HG03196 (cell line): ENCODE measurements around the gene HOXC13.

Source experiments
- ATAC-seq: cut with Tn5 transposase; IDR thresholded peaks from one replicate; pipeline ENCODE4 v1.9.1; 2021; ENCODE audit not compliant: unreplicated experiment

Gene HOXC13

DNA sequence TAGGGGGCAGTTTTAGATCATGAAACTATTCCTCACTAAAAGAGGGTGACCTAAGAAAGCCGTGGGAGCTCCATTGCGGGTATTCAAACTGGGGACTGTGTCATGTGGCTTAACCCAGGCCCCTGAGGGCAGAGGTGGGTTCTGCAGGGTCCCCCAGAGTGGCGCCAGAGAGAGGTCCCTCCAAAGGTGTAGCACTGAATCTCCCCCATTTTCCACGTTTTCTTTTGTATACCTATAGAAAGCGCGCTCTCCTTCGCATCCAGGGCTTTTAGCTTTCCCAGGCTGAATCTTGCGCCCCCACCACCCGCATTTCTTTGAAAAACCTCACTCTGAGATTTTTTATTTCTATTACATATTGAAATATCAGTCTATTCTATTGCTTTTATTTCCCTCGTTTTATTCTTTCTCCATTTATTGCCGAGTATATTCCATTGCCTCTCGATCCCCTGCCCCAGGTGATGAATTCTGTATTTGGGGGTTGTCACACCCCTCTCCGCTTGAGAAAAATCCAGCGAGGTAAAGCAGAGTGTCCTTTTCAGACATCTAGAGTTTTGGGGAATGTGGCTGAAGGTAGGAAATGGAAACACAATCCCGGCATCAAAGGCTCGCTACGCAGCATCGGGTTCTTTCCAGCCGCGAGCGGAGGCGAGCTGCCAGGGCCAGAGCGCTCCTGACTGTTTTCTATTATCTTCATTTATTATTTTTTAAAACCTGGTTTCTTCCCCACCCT lies 870 bp upstream of the HOXC13 start:
- ATAC-seq, result no peak

GRCh38 chr12:53939141-53940108 lies 794 bp downstream of the HOXC13 start:
- ATAC-seq, result no peak

GRCh38 chr12:53940443-53941014 lies 1.9 kb downstream of the HOXC13 start:
- no peak for ATAC-seq

- ATAC-seq, result no peak
Measured at GRCh38 chr12:53941187-53941586, 2.6 kb downstream of the HOXC13 start.

GRCh38 chr12:53941750-53942149 lies 3.1 kb downstream of the HOXC13 start:
- ATAC-seq, result no peak

GRCh38 chr12:53942467-53942997 lies 3.9 kb downstream of the HOXC13 start:
- ATAC-seq, result no peak

DNA sequence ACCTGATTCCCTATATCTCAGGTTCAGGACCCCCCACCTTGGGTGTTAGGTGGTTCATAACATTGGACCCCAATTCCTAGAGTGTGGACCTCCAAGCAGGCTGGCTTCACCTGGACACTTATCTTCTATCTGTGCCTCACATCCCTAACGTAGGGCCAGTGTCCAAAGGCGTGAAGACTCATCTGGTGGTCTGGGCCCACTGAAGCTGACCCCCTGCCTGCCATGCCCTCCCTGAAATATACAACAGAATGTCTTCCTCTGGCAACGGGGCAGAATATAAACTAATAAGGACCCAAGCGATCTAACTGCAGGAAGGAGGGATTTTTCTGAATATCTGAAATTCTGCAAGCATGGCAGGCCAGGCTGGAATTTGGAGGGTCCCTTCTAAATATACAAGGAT lies 5.6 kb downstream of the HOXC13 start:
- ATAC-seq, result no peak

GRCh38 chr12:53944907-53945847 lies 6.5 kb downstream of the HOXC13 start:
- no peak for ATAC-seq

GRCh38 chr12:53947743-53948142 lies 9.1 kb downstream of the HOXC13 start:
- ATAC-seq, result no peak

GRCh38 chr12:53948650-53949593 lies 10.3 kb downstream of the HOXC13 start:
- no peak for ATAC-seq

GRCh38 chr12:53949631-53950436 lies 11.2 kb downstream of the HOXC13 start:
- ATAC-seq, result no peak

GRCh38 chr12:53950437-53950773 lies 11.8 kb downstream of the HOXC13 start:
- ATAC-seq, result no peak

DNA sequence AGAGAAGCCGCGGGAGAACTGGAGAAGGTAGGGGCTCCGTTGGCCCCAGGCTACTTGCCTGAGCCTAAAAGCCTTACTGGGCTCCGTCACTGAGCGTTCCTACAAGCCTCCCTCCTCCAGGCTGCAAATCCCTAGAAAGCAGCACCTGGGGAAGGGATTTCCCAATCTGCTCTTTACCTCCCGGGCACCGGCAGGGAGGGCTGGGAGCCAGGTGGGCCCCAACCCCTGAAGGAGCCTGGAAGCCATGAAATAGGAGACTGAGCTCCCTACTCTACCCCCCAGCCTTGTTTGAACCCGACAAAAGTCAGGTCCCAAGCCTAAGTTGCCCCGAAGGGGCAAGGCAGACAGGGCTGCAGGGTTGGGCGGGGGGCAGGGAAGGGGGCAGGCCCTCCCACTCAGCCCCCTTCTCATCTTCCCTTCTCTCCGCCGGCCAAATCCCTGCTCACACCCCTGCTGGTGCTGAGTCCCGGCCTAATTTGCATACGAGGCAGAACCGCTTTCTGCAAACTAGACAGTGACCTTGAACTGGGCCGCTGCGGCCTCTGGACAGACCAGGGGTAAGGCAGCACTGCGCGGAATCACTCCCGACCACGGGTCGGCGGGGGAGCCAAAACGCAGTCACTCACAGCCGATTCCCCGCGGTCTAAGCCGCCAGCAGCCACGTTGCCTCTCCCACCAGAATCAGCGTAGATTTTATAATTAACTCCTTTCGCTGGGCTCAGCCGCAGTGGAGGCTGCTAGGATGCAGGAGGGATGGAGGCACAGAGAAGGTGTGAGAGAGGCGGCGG lies 12.4 kb downstream of the HOXC13 start:
- ATAC-seq, result no peak

DNA sequence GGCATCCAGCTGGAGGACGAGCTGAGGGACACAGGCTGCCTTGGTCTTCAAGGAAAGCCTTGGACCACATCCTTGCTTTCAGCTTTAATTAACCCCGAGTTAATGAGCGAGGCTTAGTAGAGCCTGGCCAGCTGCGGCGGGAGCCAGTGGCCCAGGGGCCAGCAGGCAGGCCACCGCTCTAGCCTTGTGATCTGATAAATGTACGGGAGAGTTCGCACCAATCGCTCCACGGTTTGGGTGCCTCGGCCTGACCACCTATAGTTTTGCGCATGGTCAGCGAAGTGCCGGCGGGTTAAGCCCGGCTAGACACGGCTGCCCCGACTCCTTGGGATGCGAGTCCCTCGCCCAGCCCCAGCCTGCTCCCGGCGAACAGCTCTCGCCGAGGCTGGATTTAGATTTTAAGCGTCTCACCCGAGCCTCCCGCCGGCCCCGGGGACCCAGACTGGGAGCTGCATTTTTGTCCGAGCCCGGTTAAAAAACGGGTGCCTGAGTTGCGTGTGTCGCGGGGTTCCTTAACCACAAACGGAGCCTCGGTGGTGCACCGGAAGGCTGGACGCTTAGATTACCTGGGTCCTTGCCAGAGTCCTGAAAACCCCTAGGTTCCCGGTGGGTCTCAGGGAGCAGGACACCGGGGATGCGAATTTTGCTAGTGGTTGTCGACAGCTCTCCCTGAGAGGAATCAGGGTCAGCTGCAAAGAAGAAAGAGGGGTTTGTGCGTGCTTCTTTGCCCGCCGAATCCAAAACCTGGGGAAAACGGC lies 13.1 kb downstream of the HOXC13 start:
- ATAC-seq, result no peak

GRCh38 chr12:53952335-53952694 lies 13.7 kb downstream of the HOXC13 start:
- ATAC-seq, result no peak

DNA sequence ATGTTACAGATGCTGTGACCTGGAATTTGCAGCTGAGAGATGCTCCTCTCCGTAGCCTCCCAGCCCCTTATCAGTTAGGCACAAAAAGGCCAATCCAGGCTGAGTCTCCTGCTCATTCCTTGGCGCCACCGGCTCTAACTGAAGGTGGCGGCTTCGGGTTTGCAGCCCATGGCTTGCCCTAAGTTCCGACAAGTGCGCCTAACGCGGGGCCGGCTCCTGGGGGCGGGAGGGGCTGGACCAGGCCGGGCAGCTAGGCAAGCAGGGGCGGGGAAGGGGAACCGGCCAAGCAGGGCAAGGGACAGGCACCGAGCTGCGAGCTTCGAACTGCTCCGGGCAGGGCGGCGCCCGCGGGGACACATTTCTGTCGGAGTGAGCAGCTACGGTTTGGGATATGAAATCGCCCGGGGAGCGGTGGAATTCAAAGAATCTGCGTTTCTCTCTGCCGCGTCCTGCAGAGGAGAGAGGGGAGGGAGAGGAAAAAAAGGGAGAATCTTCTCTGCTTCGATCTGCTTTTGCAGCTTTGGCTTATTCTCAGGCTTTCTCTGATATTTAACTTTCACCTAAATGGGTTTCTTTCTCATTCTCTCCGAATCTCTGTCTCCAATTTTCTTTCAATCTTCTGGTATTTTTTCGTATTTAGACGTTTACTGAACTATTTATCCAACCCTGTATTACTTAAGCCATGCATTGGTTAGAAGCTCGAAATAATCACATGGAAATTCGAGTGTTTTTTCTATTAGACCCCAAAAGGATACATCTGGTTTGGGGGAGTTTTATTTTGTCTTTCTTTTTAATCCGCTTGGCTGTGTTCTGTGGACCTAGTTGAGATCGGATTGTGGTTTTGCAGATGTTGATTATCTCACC lies 14.5 kb downstream of the HOXC13 start:
- no peak for ATAC-seq
